Measurements from ENCODE around the gene DENND1B.

DENND1B gene

DNA sequence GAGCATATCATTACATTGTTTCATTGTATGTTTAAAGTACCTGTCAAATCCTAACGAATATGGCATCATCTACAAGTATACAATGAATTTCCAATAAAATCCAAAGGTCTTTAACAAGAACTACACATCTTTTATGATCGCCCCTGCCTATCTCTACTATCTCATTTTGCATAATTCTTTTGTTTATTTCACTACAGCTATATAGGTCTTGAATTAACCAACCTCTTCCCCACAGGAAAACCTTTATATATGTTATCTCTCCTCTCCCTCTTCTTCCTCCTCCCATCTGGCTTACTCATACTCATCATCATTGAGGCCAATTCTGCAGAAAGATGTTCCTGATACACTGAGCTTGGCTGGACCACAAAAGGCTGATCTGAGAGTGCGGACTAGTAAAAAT is 175.5 kb downstream of the DENND1B start:
- ATAC-seq (ENCODE audit: low read depth): no peak
- Histone ChIP-seq H3K4me1 (ENCODE audit: insufficient read depth, poor library complexity, severe bottlenecking) (no peaks in the 10 kb centered on the region), H3K4me3 (ENCODE audit: severe bottlenecking) (no peak overlapping the region), H3K9me3 (ENCODE audit: severe bottlenecking) (no peaks in the 10 kb centered on the region), H3K36me3 (ENCODE audit: low read depth) (no peaks in the 10 kb centered on the region), H3K27me3 (ENCODE audit: insufficient read depth, poor library complexity, severe bottlenecking) (no peaks in the 10 kb centered on the region), H3K27ac (ENCODE audit: poor library complexity, severe bottlenecking) (no peak overlapping the region)
- TF ChIP-seq, protein P1, sequence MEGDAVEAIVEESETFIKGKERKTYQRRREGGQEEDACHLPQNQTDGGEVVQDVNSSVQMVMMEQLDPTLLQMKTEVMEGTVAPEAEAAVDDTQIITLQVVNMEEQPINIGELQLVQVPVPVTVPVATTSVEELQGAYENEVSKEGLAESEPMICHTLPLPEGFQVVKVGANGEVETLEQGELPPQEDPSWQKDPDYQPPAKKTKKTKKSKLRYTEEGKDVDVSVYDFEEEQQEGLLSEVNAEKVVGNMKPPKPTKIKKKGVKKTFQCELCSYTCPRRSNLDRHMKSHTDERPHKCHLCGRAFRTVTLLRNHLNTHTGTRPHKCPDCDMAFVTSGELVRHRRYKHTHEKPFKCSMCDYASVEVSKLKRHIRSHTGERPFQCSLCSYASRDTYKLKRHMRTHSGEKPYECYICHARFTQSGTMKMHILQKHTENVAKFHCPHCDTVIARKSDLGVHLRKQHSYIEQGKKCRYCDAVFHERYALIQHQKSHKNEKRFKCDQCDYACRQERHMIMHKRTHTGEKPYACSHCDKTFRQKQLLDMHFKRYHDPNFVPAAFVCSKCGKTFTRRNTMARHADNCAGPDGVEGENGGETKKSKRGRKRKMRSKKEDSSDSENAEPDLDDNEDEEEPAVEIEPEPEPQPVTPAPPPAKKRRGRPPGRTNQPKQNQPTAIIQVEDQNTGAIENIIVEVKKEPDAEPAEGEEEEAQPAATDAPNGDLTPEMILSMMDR (IDR thresholded peaks at IDR 0.05; ENCODE audit: poor library complexity, severe bottlenecking): no peak
- no peak for DNase-seq (ENCODE audit: low spot score)

DNA sequence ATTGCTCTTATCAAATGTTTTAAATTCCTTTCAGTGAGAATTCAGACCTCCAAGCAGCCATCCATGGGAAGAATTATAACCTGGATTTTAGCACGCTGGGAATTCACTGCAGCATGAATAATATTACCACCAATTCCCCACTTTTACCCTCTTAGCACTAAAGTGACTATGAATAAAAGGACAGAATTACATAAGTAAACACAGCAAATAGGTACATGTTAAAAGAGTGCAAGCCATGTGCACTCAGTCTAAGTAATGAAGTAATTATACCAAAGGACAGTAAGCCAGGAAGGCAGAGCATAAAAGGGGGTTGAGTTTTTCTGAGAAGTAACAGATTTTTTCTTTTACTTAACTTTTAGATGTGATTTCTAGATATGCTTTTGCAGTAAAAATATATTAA is 176.3 kb downstream of the DENND1B start:
- Histone ChIP-seq H3K9me3 (ENCODE audit: severe bottlenecking) (no peaks in the 10 kb centered on the region), H3K27me3 (ENCODE audit: insufficient read depth, poor library complexity, severe bottlenecking) (no peaks in the 10 kb centered on the region), H3K4me3 (ENCODE audit: severe bottlenecking) (no peak overlapping the region), H3K36me3 (ENCODE audit: low read depth) (no peaks in the 10 kb centered on the region; the same call in 1 of the 2 replicates), H3K4me1 (ENCODE audit: insufficient read depth, poor library complexity, severe bottlenecking) (no peaks in the 10 kb centered on the region), H3K27ac (ENCODE audit: poor library complexity, severe bottlenecking) (no peak overlapping the region)
- DNase-seq (ENCODE audit: low spot score) (no peak), ATAC-seq (ENCODE audit: low read depth) (no peak)
- TF ChIP-seq, protein P1 (IDR thresholded peaks at IDR 0.05; ENCODE audit: poor library complexity, severe bottlenecking): no peak

DNA sequence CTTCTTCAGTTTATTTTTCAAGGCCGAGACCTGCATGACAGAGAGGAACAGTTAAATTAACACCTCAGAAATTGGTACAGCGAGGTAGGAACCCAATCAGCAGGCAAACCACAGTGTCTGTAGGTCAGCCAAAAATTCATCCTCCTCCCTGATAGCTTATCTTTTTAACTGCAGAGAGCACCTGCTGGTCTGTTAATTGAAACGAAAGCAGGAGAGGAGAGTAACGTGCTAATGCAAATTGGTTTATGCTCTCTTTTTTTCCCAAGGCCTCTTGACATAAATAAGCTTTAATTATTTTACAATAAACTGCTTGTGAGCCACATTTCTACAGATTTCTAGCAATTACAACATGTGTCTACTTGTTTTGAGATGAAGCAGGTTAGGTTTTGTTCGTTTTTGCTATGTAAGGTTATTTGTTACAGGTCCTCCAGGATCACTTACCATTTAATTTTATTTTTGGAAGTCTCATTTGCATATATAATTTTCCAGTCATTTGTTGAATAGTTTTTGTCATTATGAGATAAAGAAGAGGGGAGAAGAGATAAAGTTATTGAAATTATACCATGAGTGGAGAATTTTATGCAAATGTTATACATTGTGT is 179.9 kb downstream of the DENND1B start:
- H3K27ac ChIP-seq (ENCODE audit: poor library complexity, severe bottlenecking): no peak overlapping the region
- no peaks in the 10 kb centered on the region for H3K27me3 ChIP-seq (ENCODE audit: insufficient read depth, poor library complexity, severe bottlenecking)
- H3K36me3 ChIP-seq (ENCODE audit: low read depth): no peaks in the 10 kb centered on the region; the same call in 1 of the 2 replicates
- ATAC-seq (ENCODE audit: low read depth) (no peak), DNase-seq (ENCODE audit: low spot score) (no peak)
- H3K9me3 ChIP-seq (ENCODE audit: severe bottlenecking): no peaks in the 10 kb centered on the region
- H3K4me3 ChIP-seq (ENCODE audit: severe bottlenecking): no peak overlapping the region
- TF ChIP-seq, protein P1 (IDR thresholded peaks at IDR 0.05; ENCODE audit: poor library complexity, severe bottlenecking): no peak
- no peaks in the 10 kb centered on the region for H3K4me1 ChIP-seq (ENCODE audit: insufficient read depth, poor library complexity, severe bottlenecking)

DNA sequence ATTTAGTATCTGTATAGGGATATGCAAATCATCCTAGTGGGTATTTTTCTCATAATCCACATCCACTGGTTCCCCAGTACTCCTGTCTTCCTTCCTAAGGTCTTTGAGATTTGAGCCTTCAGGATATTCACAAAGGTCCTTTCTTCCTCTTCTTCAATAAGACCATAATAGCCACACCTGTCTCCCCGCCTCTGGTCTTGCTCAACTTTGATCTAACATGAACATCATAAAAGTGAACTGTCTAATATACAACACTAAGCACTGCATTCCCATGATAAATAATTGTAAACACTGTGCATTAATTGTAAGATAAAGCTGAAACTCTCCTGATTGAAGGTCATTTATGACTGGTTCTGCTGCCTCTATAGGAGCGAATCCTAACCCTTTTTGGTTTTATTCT is 184.6 kb downstream of the DENND1B start:
- TF ChIP-seq, protein P1 (IDR thresholded peaks at IDR 0.05; ENCODE audit: poor library complexity, severe bottlenecking): no peak
- H3K4me3 ChIP-seq (ENCODE audit: severe bottlenecking): no peak overlapping the region
- no peaks in the 10 kb centered on the region for H3K9me3 ChIP-seq (ENCODE audit: severe bottlenecking)
- H3K36me3 ChIP-seq (ENCODE audit: low read depth): peaks cover 5% of the 10 kb centered on the region; the same call in 1 of the 2 replicates
- ATAC-seq (ENCODE audit: low read depth) (no peak), DNase-seq (ENCODE audit: low spot score) (no peak)
- H3K4me1 ChIP-seq (ENCODE audit: insufficient read depth, poor library complexity, severe bottlenecking): no peaks in the 10 kb centered on the region
- no peaks in the 10 kb centered on the region for H3K27me3 ChIP-seq (ENCODE audit: insufficient read depth, poor library complexity, severe bottlenecking)
- H3K27ac ChIP-seq (ENCODE audit: poor library complexity, severe bottlenecking): no peak overlapping the region

DNA sequence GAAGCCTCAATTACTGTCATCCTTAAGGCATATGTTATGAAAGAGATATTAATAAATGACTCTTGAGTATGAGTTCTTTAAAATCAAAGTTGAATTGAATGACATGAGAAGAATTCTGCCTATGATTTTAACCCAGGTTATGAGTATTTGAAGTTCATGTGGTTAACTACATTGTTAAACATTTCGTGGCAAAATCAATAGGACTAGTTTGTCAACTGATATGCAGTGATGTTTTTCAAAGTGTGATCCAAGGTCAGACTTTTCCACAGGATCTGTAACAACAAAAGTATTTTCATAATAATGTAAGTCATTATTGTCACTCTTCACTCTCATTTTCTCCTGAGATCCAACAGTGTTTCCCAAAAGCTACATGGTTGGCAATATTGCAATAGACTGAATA is 189.5 kb downstream of the DENND1B start:
- H3K27me3 ChIP-seq (ENCODE audit: insufficient read depth, poor library complexity, severe bottlenecking): no peaks in the 10 kb centered on the region
- no peak for DNase-seq (ENCODE audit: low spot score)
- peaks cover 9% of the 10 kb centered on the region; the same call in 1 of the 2 replicates for H3K36me3 ChIP-seq (ENCODE audit: low read depth)
- ATAC-seq (ENCODE audit: low read depth): no peak
- H3K27ac ChIP-seq (ENCODE audit: poor library complexity, severe bottlenecking): no peak overlapping the region
- no peak overlapping the region for H3K4me3 ChIP-seq (ENCODE audit: severe bottlenecking)
- no peaks in the 10 kb centered on the region for H3K4me1 ChIP-seq (ENCODE audit: insufficient read depth, poor library complexity, severe bottlenecking)
- H3K9me3 ChIP-seq (ENCODE audit: severe bottlenecking): no peaks in the 10 kb centered on the region
- TF ChIP-seq, protein P1 (IDR thresholded peaks at IDR 0.05; ENCODE audit: poor library complexity, severe bottlenecking): no peak
